H1 (cell line): ENCODE results near the gene TNFRSF1A. TPM values are rescaled to one million over a fixed set of nuclear protein-coding genes. Genes with fewer than 3 reads are reported as not detected.

Experiments
- ASH2L ChIP-seq: fragments of 200-600, 300-600 bp; sonication (generic); IDR thresholded peaks from one replicate; pipeline ENCODE4 v1.7.1; 2017; ENCODE audit warnings: low read length
- CBX8 ChIP-seq: fragments of 300-800, 300-1000 bp; sonication (generic); IDR thresholded peaks from 2 replicates; pipeline ENCODE4 v1.7.1; 2016; ENCODE audit warnings: low read depth, low read length, borderline replicate concordance
- EZH2 ChIP-seq: fragments of 200-600 bp; sonication (generic); IDR thresholded peaks from 2 replicates; pipeline ENCODE4 v1.7.1; 2012; ENCODE audit warnings: low read depth, mild to moderate bottlenecking, moderate library complexity, low read length, inconsistent platforms; ENCODE audit not compliant: severe bottlenecking
- HDAC2 ChIP-seq, 2 experiments: fragments of 300-600 bp in 1 of 2; sonication (generic) in 1 of 2; IDR thresholded peaks; 2 replicates each; pipeline ENCODE4 v1.6.1; 2011 to 2012; ENCODE audit warnings: low read depth in 2 of 2, low read length in 2 of 2, mild to moderate bottlenecking in 2 of 2, moderate library complexity in 2 of 2, borderline replicate concordance in 1 of 2, inconsistent platforms in 1 of 2
- JUN ChIP-seq: IDR thresholded peaks from 2 replicates; pipeline ENCODE4 v1.6.1; 2011; ENCODE audit warnings: low read depth, mild to moderate bottlenecking, improper control_type of control experiment, low read length
- KDM4A ChIP-seq: IDR thresholded peaks from one replicate; pipeline ENCODE4 v1.7.1; 2012; ENCODE audit warnings: low read depth, mild to moderate bottlenecking, moderate library complexity, low read length, inconsistent platforms; ENCODE audit not compliant: severe bottlenecking
- KDM5A ChIP-seq: fragments of 200-600 bp; IDR thresholded peaks from 2 replicates; pipeline ENCODE4 v1.7.1; 2012; ENCODE audit warnings: mild to moderate bottlenecking, low read length, inconsistent platforms, mixed read lengths
- NRF1 ChIP-seq: IDR thresholded peaks from 2 replicates; pipeline ENCODE4 v1.6.1; 2011; ENCODE audit warnings: mild to moderate bottlenecking, low read depth, low read length, improper control_type of control experiment
- POLR2A ChIP-seq, 2 experiments: IDR thresholded peaks; 1 replicate in 1 of 2; 2 replicates in 1 of 2; pipeline ENCODE4 v1.6.1; 2011; ENCODE audit warnings: low read depth in 2 of 2, low read length in 2 of 2, mild to moderate bottlenecking in 2 of 2; ENCODE audit errors: control extremely low read depth in 1 of 2
- SIN3A ChIP-seq, 2 experiments: IDR thresholded peaks in 1 of 2; conservative IDR thresholded peaks in 1 of 2; 2 replicates each; pipeline ENCODE4 v1.6.1; 2011 to 2012; ENCODE audit warnings: low read length in 2 of 2, improper control_type of control experiment in 1 of 2, low read depth in 1 of 2, mild to moderate bottlenecking in 1 of 2
- SP1 ChIP-seq: IDR thresholded peaks from 2 replicates; pipeline ENCODE4 v1.6.1; 2011; ENCODE audit warnings: low read depth, low read length
- TAF1 ChIP-seq: IDR thresholded peaks from 2 replicates; pipeline ENCODE4 v1.6.1; 2011; ENCODE audit warnings: mild to moderate bottlenecking, low read depth, low read length
- TAF7 ChIP-seq: optimal IDR thresholded peaks from 2 replicates; pipeline ENCODE3; 2011; ENCODE audit warnings: low read depth, mild to moderate bottlenecking, inconsistent platforms, low read length, moderate library complexity, borderline replicate concordance
- TEAD4 ChIP-seq: IDR thresholded peaks from 2 replicates; pipeline ENCODE4 v1.6.1; 2012; ENCODE audit warnings: low read depth, low read length, inconsistent platforms, mixed read lengths
- polyA plus RNA-seq, 7 experiments: library from polyadenylated mRNA; depleted of rRNA in 3 of 7; stranded (reverse) in 5 of 7; unstranded in 2 of 7; fragments of >200 nt in 5 of 7; fragments of 200-250 nt in 2 of 7; gene quantifications; 1 replicate in 5 of 7; 2 replicates in 1 of 7; 4 replicates in 1 of 7; pipeline versions ENCODE4 v1.2.1 to v1.2.3, GENCODE V29; 2011 to 2013; ENCODE audit warnings: missing spikeins in 2 of 7, mixed read lengths in 2 of 7
- total RNA-seq: library from RNA; stranded (reverse); fragmentation: NEBNext Ultra II Directional; extraction: Animal tissue kit (Norgen Biotek cat#: 25700); gene quantifications from 2 replicates; pipeline ENCODE4 v1.2.1, GENCODE V29; 2021
- TF ChIP-seq, protein P1 (sequence below), 3 experiments: IDR thresholded peaks; 1 replicate in 2 of 3; 2 replicates in 1 of 3; pipeline versions ENCODE4 v1.5.1 to v1.6.1; 2011; ENCODE audit warnings: low read length in 3 of 3, mild to moderate bottlenecking in 3 of 3, inconsistent platforms in 2 of 3, low read depth in 1 of 3, moderate library complexity in 1 of 3; ENCODE audit not compliant: insufficient read depth in 1 of 3; ENCODE audit errors: control extremely low read depth in 1 of 3
- TF ChIP-seq, protein P2 (sequence below): IDR thresholded peaks from 2 replicates; pipeline ENCODE4 v1.6.1; 2011; ENCODE audit warnings: low read depth, mild to moderate bottlenecking, low read length; ENCODE audit not compliant: insufficient read depth
- TF ChIP-seq, protein P3 (sequence below): IDR thresholded peaks from 2 replicates; pipeline ENCODE4 v1.6.1; 2012; ENCODE audit warnings: inconsistent platforms

Gene TNFRSF1A
- total and polyA plus RNA-seq, 2 of the 8 experiments (the other 6 are each of a cell fraction or from before 2014, with no cell fraction given), result 28.7 to 42.1 TPM

DNA sequence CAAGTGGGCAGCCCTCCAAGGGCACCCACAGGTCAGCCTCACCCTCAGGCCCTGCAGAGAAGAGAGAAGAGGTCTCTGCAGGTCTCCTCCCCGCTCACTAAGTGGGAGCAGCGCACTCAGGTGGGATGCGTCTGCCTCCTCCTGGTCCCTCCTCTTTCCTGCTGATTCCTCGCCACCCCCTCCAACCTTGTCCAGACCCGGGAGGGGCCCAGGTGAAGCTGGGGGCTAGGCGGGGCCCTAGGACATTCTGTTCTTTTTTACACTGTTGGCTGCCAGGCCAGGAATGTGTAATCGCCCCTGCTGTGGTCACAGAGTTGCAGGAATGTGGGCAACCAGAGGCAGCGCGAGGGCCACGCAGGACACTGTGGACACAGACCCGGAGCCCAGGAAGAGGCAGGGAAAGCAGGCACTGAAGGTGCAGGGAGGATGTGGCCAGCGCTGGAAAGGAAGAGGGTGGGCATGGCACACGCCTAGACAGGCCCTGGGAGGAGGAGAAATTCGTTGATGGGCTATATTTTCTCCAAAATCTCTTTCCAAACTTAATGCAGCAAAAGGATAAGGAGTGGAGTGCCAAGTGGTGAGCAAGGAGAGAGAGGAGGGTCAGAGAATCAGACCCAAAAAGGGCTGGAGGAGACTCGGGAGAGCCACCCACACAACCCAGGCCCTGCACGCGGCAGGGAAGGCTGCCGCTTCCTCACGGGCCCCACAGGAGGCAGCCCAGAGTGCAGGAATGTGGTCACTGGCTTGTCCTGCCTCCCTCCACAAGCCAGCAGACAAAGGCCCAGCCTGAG is 34.4 kb upstream of the TNFRSF1A start (continued):
- TF ChIP-seq HDAC2 (IDR thresholded peaks at IDR 0.05; ENCODE audit: borderline replicate concordance in 1 of 2, low read depth in 2 of 2, low read length in 2 of 2) (peak in 1 of 2 experiments; percentile 93; a peak in 2 of 4 replicates), SIN3A (conservative IDR thresholded peaks at IDR 0.05 in 1 of 2, IDR thresholded peaks at IDR 0.05 in 1 of 2; ENCODE audit: low read depth in 1 of 2, low read length in 2 of 2) (peak in 1 of 2 experiments; percentile 32; a peak in 1 of 4 replicates), JUN (no peak), TAF7 (no peak), POLR2A (IDR thresholded peaks at IDR 0.05; ENCODE audit: control extremely low read depth in 1 of 2, low read depth in 2 of 2, low read length in 2 of 2) (peak in 1 of 2 experiments; percentile 69; a peak in 2 of 3 replicates), TEAD4 (peak; percentile 96), NRF1 (no peak), EZH2 (no peak), KDM5A (no peak), ASH2L (peak; percentile 2), CBX8 (no peak), TAF1 (peak; percentile 2; the same call in 1 of the 2 replicates), SP1 (0 out of 2 replicates have a peak, but pooled peaks have one; percentile 30), KDM4A (no peak)
- TF ChIP-seq, protein P1, sequence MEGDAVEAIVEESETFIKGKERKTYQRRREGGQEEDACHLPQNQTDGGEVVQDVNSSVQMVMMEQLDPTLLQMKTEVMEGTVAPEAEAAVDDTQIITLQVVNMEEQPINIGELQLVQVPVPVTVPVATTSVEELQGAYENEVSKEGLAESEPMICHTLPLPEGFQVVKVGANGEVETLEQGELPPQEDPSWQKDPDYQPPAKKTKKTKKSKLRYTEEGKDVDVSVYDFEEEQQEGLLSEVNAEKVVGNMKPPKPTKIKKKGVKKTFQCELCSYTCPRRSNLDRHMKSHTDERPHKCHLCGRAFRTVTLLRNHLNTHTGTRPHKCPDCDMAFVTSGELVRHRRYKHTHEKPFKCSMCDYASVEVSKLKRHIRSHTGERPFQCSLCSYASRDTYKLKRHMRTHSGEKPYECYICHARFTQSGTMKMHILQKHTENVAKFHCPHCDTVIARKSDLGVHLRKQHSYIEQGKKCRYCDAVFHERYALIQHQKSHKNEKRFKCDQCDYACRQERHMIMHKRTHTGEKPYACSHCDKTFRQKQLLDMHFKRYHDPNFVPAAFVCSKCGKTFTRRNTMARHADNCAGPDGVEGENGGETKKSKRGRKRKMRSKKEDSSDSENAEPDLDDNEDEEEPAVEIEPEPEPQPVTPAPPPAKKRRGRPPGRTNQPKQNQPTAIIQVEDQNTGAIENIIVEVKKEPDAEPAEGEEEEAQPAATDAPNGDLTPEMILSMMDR (IDR thresholded peaks at IDR 0.05; ENCODE audit: control extremely low read depth in 1 of 3, insufficient read depth in 1 of 3, low read depth in 1 of 3, low read length in 3 of 3), result peak in 2 of 3 experiments; percentile 41 to 58; a peak in 3 of 4 replicates
- TF ChIP-seq, protein P2, sequence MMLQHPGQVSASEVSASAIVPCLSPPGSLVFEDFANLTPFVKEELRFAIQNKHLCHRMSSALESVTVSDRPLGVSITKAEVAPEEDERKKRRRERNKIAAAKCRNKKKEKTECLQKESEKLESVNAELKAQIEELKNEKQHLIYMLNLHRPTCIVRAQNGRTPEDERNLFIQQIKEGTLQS, result no peak
- TF ChIP-seq, protein P3, sequence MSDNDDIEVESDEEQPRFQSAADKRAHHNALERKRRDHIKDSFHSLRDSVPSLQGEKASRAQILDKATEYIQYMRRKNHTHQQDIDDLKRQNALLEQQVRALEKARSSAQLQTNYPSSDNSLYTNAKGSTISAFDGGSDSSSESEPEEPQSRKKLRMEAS, result peak; percentile 88
